A375 (cell line): ENCODE results near the gene TMEM98. TPM values are rescaled to one million over a fixed set of nuclear protein-coding genes. Genes with fewer than 3 reads are reported as not detected.

ENCODE experiments used
- total RNA-seq: library from RNA; depleted of rRNA; stranded (reverse); fragments of >200 nt; shearing (Covaris generic); gene quantifications from 2 replicates; pipeline ENCODE4 v1.2.3, GENCODE V29; 2014; rRNA removed

The TMEM98 gene
- total RNA-seq, result 12.4 and 18.6 TPM in 2 replicates

GRCh38 chr17:32927724-32928585, at the start of gene TMEM98:
Gene TMEM98 (plus strand): TSS chr17:32928153. CDS start chr17:32931529, 3,376 bp downstream.

Other genes with a start within 250 kb of the TMEM98 start
- gene MYO1D, start 51.0 kb upstream of the TMEM98 start, total RNA-seq, result 3.4 and 3.7 TPM in 2 replicates
- gene SPACA3, start 63.7 kb downstream of the TMEM98 start, total RNA-seq, result not detected in 2 replicates